Nephron progenitor cell (in vitro differentiated cells): ENCODE data around the gene NRROS.

Experiments
- DNase-seq: peaks from one replicate; pipeline ENCODE4 v3.0.0; 2021
- H3K27ac Mint-ChIP-seq: 2 replicates; pipeline ENCODE4 v1.8.0; 2021; ENCODE audit warnings: mild to moderate bottlenecking, moderate library complexity, mixed read lengths
- H3K27me3 Mint-ChIP-seq: 2 replicates; pipeline ENCODE4 v1.8.0; 2021; ENCODE audit warnings: mild to moderate bottlenecking, low read depth, mixed read lengths; ENCODE audit not compliant: poor library complexity
- H3K36me3 Mint-ChIP-seq: 2 replicates; pipeline ENCODE4 v1.8.0; 2021; ENCODE audit warnings: low read depth, mixed read lengths
- H3K4me1 Mint-ChIP-seq: 2 replicates; pipeline ENCODE4 v1.8.0; 2021; ENCODE audit warnings: mixed read lengths
- H3K4me3 Mint-ChIP-seq: 2 replicates; pipeline ENCODE4 v1.8.0; 2021; ENCODE audit warnings: mild to moderate bottlenecking, moderate library complexity, mixed read lengths
- H3K9me3 Mint-ChIP-seq: 2 replicates; pipeline ENCODE4 v1.8.0; 2021; ENCODE audit warnings: mild to moderate bottlenecking, moderate library complexity, mixed read lengths
- TF ChIP-seq, protein P1 (sequence below): fragments of 200-600 bp; sonication (generic); IDR thresholded peaks from 2 replicates; pipeline ENCODE4 v1.5.0; 2021; ENCODE audit warnings: antibody characterized with exemption

NRROS gene

DNA sequence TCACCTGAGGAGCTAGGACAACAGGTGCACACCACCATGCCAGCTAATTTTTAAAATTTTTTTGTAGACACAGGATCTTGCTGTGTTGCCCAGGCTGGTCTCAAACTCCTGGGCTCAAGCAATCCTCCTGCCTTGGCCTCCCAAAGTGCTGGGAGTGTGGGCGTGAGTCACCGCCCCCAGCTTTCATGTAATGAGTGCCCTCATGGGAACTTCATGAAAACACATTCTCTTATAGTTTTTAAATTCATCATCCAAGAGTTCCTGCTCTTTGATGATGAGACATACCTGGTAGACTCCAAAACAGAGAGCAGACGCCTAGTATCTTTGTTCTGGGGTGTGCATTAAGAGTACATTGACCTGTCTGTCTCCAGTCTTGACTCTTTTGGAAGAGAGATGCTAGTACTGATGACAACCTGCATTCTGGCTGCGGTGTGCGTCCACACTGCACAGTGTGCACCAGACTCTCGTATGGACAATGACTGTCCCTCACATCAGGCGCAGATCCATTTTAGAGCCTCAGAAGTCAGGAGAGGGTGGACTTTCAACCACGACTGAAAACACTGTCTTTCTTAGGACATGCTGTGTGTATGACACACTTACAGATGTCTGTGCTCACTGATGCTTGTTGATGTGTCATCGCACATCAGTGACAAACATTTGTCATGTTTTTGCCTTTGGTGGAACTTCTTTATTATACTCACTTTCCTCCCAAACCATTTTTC, 2.0 kb downstream of the NRROS start:
- Mint-ChIP-seq H3K36me3 (no peaks in the 10 kb centered on the region), H3K4me3 (no peak overlapping the region), H3K27ac (no peak overlapping the region), H3K9me3 (no peaks in the 10 kb centered on the region), H3K27me3 (peaks cover 25% of the 10 kb centered on the region), H3K4me1 (peaks cover 14% of the 10 kb centered on the region)
- TF ChIP-seq, protein P1, sequence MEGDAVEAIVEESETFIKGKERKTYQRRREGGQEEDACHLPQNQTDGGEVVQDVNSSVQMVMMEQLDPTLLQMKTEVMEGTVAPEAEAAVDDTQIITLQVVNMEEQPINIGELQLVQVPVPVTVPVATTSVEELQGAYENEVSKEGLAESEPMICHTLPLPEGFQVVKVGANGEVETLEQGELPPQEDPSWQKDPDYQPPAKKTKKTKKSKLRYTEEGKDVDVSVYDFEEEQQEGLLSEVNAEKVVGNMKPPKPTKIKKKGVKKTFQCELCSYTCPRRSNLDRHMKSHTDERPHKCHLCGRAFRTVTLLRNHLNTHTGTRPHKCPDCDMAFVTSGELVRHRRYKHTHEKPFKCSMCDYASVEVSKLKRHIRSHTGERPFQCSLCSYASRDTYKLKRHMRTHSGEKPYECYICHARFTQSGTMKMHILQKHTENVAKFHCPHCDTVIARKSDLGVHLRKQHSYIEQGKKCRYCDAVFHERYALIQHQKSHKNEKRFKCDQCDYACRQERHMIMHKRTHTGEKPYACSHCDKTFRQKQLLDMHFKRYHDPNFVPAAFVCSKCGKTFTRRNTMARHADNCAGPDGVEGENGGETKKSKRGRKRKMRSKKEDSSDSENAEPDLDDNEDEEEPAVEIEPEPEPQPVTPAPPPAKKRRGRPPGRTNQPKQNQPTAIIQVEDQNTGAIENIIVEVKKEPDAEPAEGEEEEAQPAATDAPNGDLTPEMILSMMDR: no peak
- no peak for DNase-seq

- DNase-seq: no peak
- Mint-ChIP-seq H3K27ac (no peak overlapping the region), H3K4me1 (peaks cover 14% of the 10 kb centered on the region), H3K36me3 (no peaks in the 10 kb centered on the region), H3K4me3 (no peak overlapping the region), H3K27me3 (peaks cover 22% of the 10 kb centered on the region), H3K9me3 (no peaks in the 10 kb centered on the region)
- TF ChIP-seq, protein P1: no peak
Observed at GRCh38 chr3:196642434-196642833, 2.9 kb downstream of the NRROS start.

DNA sequence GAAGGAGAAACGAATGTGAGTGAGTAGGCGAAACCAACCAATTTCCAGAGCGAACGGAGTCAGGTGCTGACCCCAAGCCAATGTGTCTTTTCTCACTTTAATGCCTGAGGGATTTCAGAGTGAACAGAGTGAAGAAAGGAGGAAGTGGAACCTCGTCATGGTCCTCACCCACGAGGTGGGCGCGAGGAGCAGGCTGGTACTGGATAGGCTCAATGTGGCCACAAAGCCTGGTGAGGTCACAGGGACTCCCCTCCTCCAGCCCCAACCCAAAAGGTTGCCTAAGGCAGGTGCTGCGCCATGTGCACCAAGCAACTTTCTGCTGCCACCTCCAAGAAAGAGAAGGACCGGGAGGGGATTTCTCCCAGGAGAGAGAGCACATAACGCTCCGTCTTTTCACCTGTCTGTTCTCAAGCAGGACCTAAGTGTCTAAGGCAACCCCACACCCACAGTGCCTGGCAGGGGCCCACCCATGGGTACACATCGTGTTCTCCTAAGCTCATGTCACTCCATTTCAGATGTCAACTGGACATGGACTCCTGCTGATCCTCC, 3.8 kb downstream of the NRROS start:
- TF ChIP-seq, protein P1: no peak
- Mint-ChIP-seq H3K36me3 (no peaks in the 10 kb centered on the region), H3K4me3 (no peak overlapping the region), H3K27me3 (peaks cover 15% of the 10 kb centered on the region), H3K27ac (no peak overlapping the region), H3K9me3 (no peaks in the 10 kb centered on the region), H3K4me1 (peaks cover 14% of the 10 kb centered on the region)
- no peak for DNase-seq

DNA sequence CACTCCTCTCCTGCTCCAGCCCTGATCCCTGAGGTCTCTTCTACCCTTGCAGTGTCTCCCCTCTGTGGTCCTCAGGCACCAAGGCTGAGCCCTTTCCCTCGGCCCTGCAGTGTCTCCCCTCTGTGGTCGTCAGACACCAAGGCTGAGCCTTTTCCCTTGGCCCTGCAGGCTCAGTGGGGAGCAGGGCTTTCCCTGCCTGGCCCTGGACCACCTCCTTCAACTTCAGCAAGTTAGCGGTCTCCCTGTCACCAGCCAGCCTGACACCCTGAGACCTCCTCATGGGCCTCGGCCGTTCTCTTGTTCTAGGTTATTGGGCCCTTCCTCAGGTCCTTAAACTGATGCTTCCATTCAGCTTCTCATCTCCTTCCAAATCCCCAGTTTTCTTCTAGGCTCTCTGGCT, 4.3 kb downstream of the NRROS start:
- Mint-ChIP-seq H3K4me1 (peaks cover 16% of the 10 kb centered on the region), H3K27ac (no peak overlapping the region), H3K9me3 (no peaks in the 10 kb centered on the region), H3K4me3 (no peak overlapping the region), H3K36me3 (no peaks in the 10 kb centered on the region), H3K27me3 (peaks cover 12% of the 10 kb centered on the region)
- TF ChIP-seq, protein P1: no peak
- no peak for DNase-seq

DNA sequence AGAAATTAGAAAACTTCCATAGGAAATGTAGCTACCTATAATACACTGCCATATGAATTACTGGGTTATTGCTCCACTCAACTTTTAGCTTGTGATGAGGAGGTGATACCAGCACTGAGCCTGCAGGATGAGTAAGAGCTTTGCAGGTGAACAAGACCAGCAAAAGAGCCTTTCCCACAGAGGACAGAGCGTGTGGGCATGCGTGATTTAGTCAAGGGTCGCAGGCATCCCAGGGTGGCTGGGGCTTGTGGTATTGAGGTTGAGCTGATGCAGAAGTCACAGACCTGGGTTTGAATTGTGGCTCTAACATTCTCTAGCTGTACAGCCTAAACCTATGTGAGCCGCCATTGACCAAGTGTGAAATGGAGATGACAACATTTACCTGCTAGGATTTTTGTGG, 5.6 kb downstream of the NRROS start:
- TF ChIP-seq, protein P1: no peak
- H3K36me3 Mint-ChIP-seq: no peaks in the 10 kb centered on the region
- H3K4me3 Mint-ChIP-seq: no peak overlapping the region
- H3K27ac Mint-ChIP-seq: no peak overlapping the region
- H3K27me3 Mint-ChIP-seq: peaks cover 6% of the 10 kb centered on the region
- DNase-seq: no peak
- H3K4me1 Mint-ChIP-seq: peaks cover 14% of the 10 kb centered on the region
- no peaks in the 10 kb centered on the region for H3K9me3 Mint-ChIP-seq
